ENCODE results near the gene DMRTA1.
A peak's percentile ranks its signal among the peaks of the same experiment; 100 is the strongest.
"Not testable (repeated sequence)": the region's sequence is repeated elsewhere in the genome, so short reads cannot be mapped to it uniquely, and the experiment has no call there.

Gene DMRTA1

GRCh38 chr9:22446589-22446949 is at the start of gene DMRTA1:
Gene DMRTA1, plus strand, starts transcription at chr9:22446824. Its CDS starts 242 bp downstream, at chr9:22447066.
- ATAC-seq = peak; percentile 62

GRCh38 chr9:22401671-22402070 is 45.0 kb upstream of the DMRTA1 start:
- no peaks in the 10 kb centered on the region for H3K4me1 Mint-ChIP-seq
- no peaks in the 10 kb centered on the region for H3K36me3 Mint-ChIP-seq
- no peak overlapping the region for H3K27ac Mint-ChIP-seq
- ATAC-seq (no peak), DNase-seq (ENCODE audit: low spot score in 2 of 2) (no peak)
- H3K4me3 Mint-ChIP-seq = no peak overlapping the region
- no peaks in the 10 kb centered on the region for H3K9me3 Mint-ChIP-seq

More at GRCh38 chr9:22446589-22446949, at the start of gene DMRTA1:
- Mint-ChIP-seq H3K36me3 (no peaks in the 10 kb centered on the region), H3K4me1 (peaks cover 5% of the 10 kb centered on the region), H3K27ac (no peak within 1 kb of the TSS), H3K9me3 (no peaks in the 10 kb centered on the region), H3K4me3 (peak within 1 kb of the TSS; percentile 28)
- no peak for DNase-seq (ENCODE audit: low spot score in 2 of 2)

GRCh38 chr9:22405869-22406659 is 40.6 kb upstream of the DMRTA1 start:
- DNase-seq (ENCODE audit: low spot score in 2 of 2) (no peak), ATAC-seq (peak; percentile 45)
- H3K4me3 Mint-ChIP-seq = no peak overlapping the region

GRCh38 chr9:22413884-22414283 is 32.7 kb upstream of the DMRTA1 start:
- Mint-ChIP-seq H3K9me3 (no peaks in the 10 kb centered on the region), H3K36me3 (no peaks in the 10 kb centered on the region), H3K4me1 (no peaks in the 10 kb centered on the region), H3K27ac (no peak overlapping the region), H3K4me3 (no peak overlapping the region)
- no peak for ATAC-seq
- no peak for DNase-seq (ENCODE audit: low spot score in 2 of 2)

More at GRCh38 chr9:22405869-22406659, 40.6 kb upstream of the DMRTA1 start:
- Mint-ChIP-seq H3K36me3 (no peaks in the 10 kb centered on the region), H3K9me3 (no peaks in the 10 kb centered on the region), H3K4me1 (no peaks in the 10 kb centered on the region), H3K27ac (no peak overlapping the region)

- H3K36me3 Mint-ChIP-seq = no peaks in the 10 kb centered on the region
- ATAC-seq (no peak), DNase-seq (ENCODE audit: low spot score in 2 of 2) (no peak)
- no peaks in the 10 kb centered on the region for H3K4me1 Mint-ChIP-seq
- no peak overlapping the region for H3K4me3 Mint-ChIP-seq
- no peaks in the 10 kb centered on the region for H3K9me3 Mint-ChIP-seq
- H3K27ac Mint-ChIP-seq = no peak overlapping the region
Measured at GRCh38 chr9:22415941-22416691, 30.5 kb upstream of the DMRTA1 start.

GRCh38 chr9:22416692-22417060 is 29.9 kb upstream of the DMRTA1 start:
- Mint-ChIP-seq H3K4me3 (no peak overlapping the region), H3K9me3 (no peaks in the 10 kb centered on the region), H3K27ac (no peak overlapping the region), H3K36me3 (no peaks in the 10 kb centered on the region), H3K4me1 (no peaks in the 10 kb centered on the region)
- no peak for ATAC-seq
- no peak for DNase-seq (ENCODE audit: low spot score in 2 of 2)

- no peaks in the 10 kb centered on the region for H3K4me1 Mint-ChIP-seq
- H3K27ac Mint-ChIP-seq = no peak overlapping the region
- no peaks in the 10 kb centered on the region for H3K36me3 Mint-ChIP-seq
- no peak overlapping the region for H3K4me3 Mint-ChIP-seq
- DNase-seq (ENCODE audit: low spot score in 2 of 2) (no peak), ATAC-seq (no peak)
- no peaks in the 10 kb centered on the region for H3K9me3 Mint-ChIP-seq
Measured at GRCh38 chr9:22423566-22423965, 23.1 kb upstream of the DMRTA1 start.

- Mint-ChIP-seq H3K4me3 (no peak overlapping the region), H3K27ac (no peak overlapping the region), H3K9me3 (no peaks in the 10 kb centered on the region), H3K36me3 (no peaks in the 10 kb centered on the region), H3K4me1 (no peaks in the 10 kb centered on the region)
- ATAC-seq (no peak), DNase-seq (ENCODE audit: low spot score in 2 of 2) (no peak)
Measured at GRCh38 chr9:22424616-22425015, 22.0 kb upstream of the DMRTA1 start.

- Mint-ChIP-seq H3K27ac (no peak overlapping the region), H3K36me3 (no peaks in the 10 kb centered on the region), H3K4me1 (no peaks in the 10 kb centered on the region), H3K9me3 (no peaks in the 10 kb centered on the region), H3K4me3 (no peak overlapping the region)
- no peak for ATAC-seq
- DNase-seq (ENCODE audit: low spot score in 2 of 2) = no peak
Measured at GRCh38 chr9:22425551-22425950, 21.1 kb upstream of the DMRTA1 start.

GRCh38 chr9:22427226-22427880 is 19.3 kb upstream of the DMRTA1 start:
- H3K4me3 Mint-ChIP-seq = no peak overlapping the region
- H3K27ac Mint-ChIP-seq = no peak overlapping the region
- H3K36me3 Mint-ChIP-seq = no peaks in the 10 kb centered on the region
- H3K9me3 Mint-ChIP-seq = no peaks in the 10 kb centered on the region
- DNase-seq (ENCODE audit: low spot score in 2 of 2) (no peak), ATAC-seq (no peak)
- H3K4me1 Mint-ChIP-seq = no peaks in the 10 kb centered on the region

- no peak for DNase-seq (ENCODE audit: low spot score in 2 of 2)
- no peak for ATAC-seq
- H3K4me3 Mint-ChIP-seq = no peak overlapping the region
- no peak overlapping the region for H3K27ac Mint-ChIP-seq
- H3K4me1 Mint-ChIP-seq = no peaks in the 10 kb centered on the region
- no peaks in the 10 kb centered on the region for H3K36me3 Mint-ChIP-seq
- no peaks in the 10 kb centered on the region for H3K9me3 Mint-ChIP-seq
Measured at GRCh38 chr9:22433691-22434090, 12.9 kb upstream of the DMRTA1 start.

- H3K9me3 Mint-ChIP-seq; DNase-seq (ENCODE audit: low spot score in 2 of 2); ATAC-seq; H3K4me3 Mint-ChIP-seq; H3K4me1 Mint-ChIP-seq; H3K27ac Mint-ChIP-seq; H3K36me3 Mint-ChIP-seq: not testable (repeated sequence)
Measured at GRCh38 chr9:22435252-22435651, 11.4 kb upstream of the DMRTA1 start.

- H3K4me1 Mint-ChIP-seq; H3K9me3 Mint-ChIP-seq; H3K27ac Mint-ChIP-seq; H3K4me3 Mint-ChIP-seq; DNase-seq (ENCODE audit: low spot score in 2 of 2); ATAC-seq; H3K36me3 Mint-ChIP-seq: not testable (repeated sequence)
Measured at GRCh38 chr9:22437461-22438067, 9.1 kb upstream of the DMRTA1 start.

GRCh38 chr9:22440841-22441240 is 5.8 kb upstream of the DMRTA1 start:
- H3K4me3 Mint-ChIP-seq = no peak overlapping the region
- no peaks in the 10 kb centered on the region for H3K36me3 Mint-ChIP-seq
- DNase-seq (ENCODE audit: low spot score in 2 of 2) = no peak
- H3K27ac Mint-ChIP-seq = no peak overlapping the region
- no peaks in the 10 kb centered on the region for H3K9me3 Mint-ChIP-seq
- no peaks in the 10 kb centered on the region for H3K4me1 Mint-ChIP-seq
- ATAC-seq = no peak

GRCh38 chr9:22446950-22447617 is 460 bp downstream of the DMRTA1 start:
- no peaks in the 10 kb centered on the region for H3K36me3 Mint-ChIP-seq
- peak overlapping the region; percentile 28 for H3K4me3 Mint-ChIP-seq
- peaks cover 5% of the 10 kb centered on the region for H3K4me1 Mint-ChIP-seq
- ATAC-seq (peak; percentile 84), DNase-seq (ENCODE audit: low spot score in 2 of 2) (no peak)
- H3K27ac Mint-ChIP-seq = no peak overlapping the region
- no peaks in the 10 kb centered on the region for H3K9me3 Mint-ChIP-seq

Measured in stimulated activated effector memory CD8-positive, alpha-beta T cell treated with anti-CD3 and anti-CD28 coated beads, Interleukin-12 subunit alpha, Interleukin-12 subunit beta, amount 100 ng/mL, for 72 hours (primary cell).